GM23248 (cell line): ENCODE data around the gene DIPK1B. TPM values are rescaled to one million over a fixed set of nuclear protein-coding genes. Genes with fewer than 3 reads are reported as not detected.

Source experiments
- DNase-seq: peaks from one replicate; pipeline ENCODE4 v3.0.0-alpha.2; 2015
- H2AFZ ChIP-seq: fragments of 200-600 bp; sonication (generic); 2 replicates; pipeline ENCODE4 v1.6.1; 2016; ENCODE audit warnings: antibody characterized with exemption
- H3F3A ChIP-seq: fragments of 200-600 bp; sonication (generic); 2 replicates; pipeline ENCODE4 v1.6.1; 2016; ENCODE audit warnings: mild to moderate bottlenecking, antibody characterized with exemption, mixed run types; ENCODE audit not compliant: insufficient read depth
- H3K27ac ChIP-seq: fragments of 200-600 bp; sonication (generic); 2 replicates; pipeline ENCODE4 v1.5.1; 2016; ENCODE audit warnings: mild to moderate bottlenecking
- H3K27me3 ChIP-seq: fragments of 200-600 bp; sonication (generic); replicated peaks from 2 replicates; pipeline ENCODE4 v1.6.1; 2016; ENCODE audit warnings: mild to moderate bottlenecking; ENCODE audit not compliant: insufficient read depth
- H3K36me3 ChIP-seq: fragments of 200-600 bp; sonication (generic); 2 replicates; pipeline ENCODE4 v1.6.1; 2016; ENCODE audit warnings: low read depth, mild to moderate bottlenecking
- H3K4me1 ChIP-seq: fragments of 200-600 bp; sonication (generic); 2 replicates; pipeline ENCODE4 v1.6.1; 2016; ENCODE audit warnings: mild to moderate bottlenecking; ENCODE audit not compliant: insufficient read depth
- H3K4me2 ChIP-seq: fragments of 200-600 bp; sonication (generic); one replicate; pipeline ENCODE4 v1.6.1; 2016; ENCODE audit warnings: mild to moderate bottlenecking; ENCODE audit not compliant: unreplicated experiment
- H3K4me3 ChIP-seq: fragments of 200-600 bp; sonication (generic); 2 replicates; pipeline ENCODE4 v1.5.1; 2016; ENCODE audit warnings: mild to moderate bottlenecking
- H3K79me2 ChIP-seq: fragments of 200-600 bp; sonication (generic); 2 replicates; pipeline ENCODE4 v1.6.1; 2016; ENCODE audit warnings: mild to moderate bottlenecking; ENCODE audit not compliant: insufficient read depth
- H3K9ac ChIP-seq: fragments of 200-600 bp; sonication (generic); 2 replicates; pipeline ENCODE4 v1.6.1; 2016; ENCODE audit warnings: mild to moderate bottlenecking
- H3K9me2 ChIP-seq: fragments of 200-600 bp; sonication (generic); 2 replicates; pipeline ENCODE4 v1.6.1; 2016; ENCODE audit warnings: mixed run types, mild to moderate bottlenecking, moderate library complexity; ENCODE audit not compliant: insufficient read depth
- H3K9me3 ChIP-seq: fragments of 200-600 bp; sonication (generic); one replicate; pipeline ENCODE4 v1.6.1; 2017; ENCODE audit warnings: low read depth
- H4K20me1 ChIP-seq: fragments of 200-600 bp; sonication (generic); 2 replicates; pipeline ENCODE4 v1.6.0; 2016; ENCODE audit not compliant: insufficient read depth
- EZH2 ChIP-seq: fragments of 200-600 bp; sonication (generic); IDR thresholded peaks from 2 replicates; pipeline ENCODE4 v1.6.1; 2018; ENCODE audit warnings: antibody characterized with exemption, mild to moderate bottlenecking; ENCODE audit not compliant: insufficient read depth, poor library complexity, severe bottlenecking
- EZH2phosphoT487 ChIP-seq: fragments of 200-600 bp; sonication (generic); IDR thresholded peaks from 2 replicates; pipeline ENCODE4 v1.6.1; 2018; ENCODE audit warnings: antibody characterized with exemption, moderate library complexity, mild to moderate bottlenecking, low read depth; ENCODE audit not compliant: insufficient read depth
- WGBS, 2 experiments: methylation state at CpG; one replicate each; pipeline ENCODE4 v1.1.6; 2015 to 2017; ENCODE audit warnings: low lambda C conversion rate in 2 of 2, low coverage in 1 of 2; ENCODE audit errors: missing lambda C conversion rate in 2 of 2; 5-methylcytosine and 5-hydroxymethylcytosine counted together
- in situ Hi-C: fragments of 300-500 bp; cut with MboI; formaldehyde crosslinking; loops from 2 replicates; pipeline ENCODE4 v1.15.0; 2020
- polyA plus RNA-seq: library from polyadenylated mRNA; unstranded; fragments of >200 nt; fragmentation: Nextera tagmentation; extraction: Ambion mirVana; gene quantifications from 2 replicates; pipeline ENCODE4 v1.2.1, GENCODE V29; 2016
- total RNA-seq: library from RNA; depleted of rRNA; stranded (reverse); fragments of >200 nt; shearing (Covaris generic); gene quantifications from 2 replicates; pipeline ENCODE4 v1.2.3, GENCODE V29; 2014

The DIPK1B gene
- total and polyA plus RNA-seq, 2 experiments from 2014 or later = not detected

GRCh38 chr9:136696502-136696901 is 15.9 kb upstream of the DIPK1B start:
- no peaks in the 10 kb centered on the region for H3K4me1 ChIP-seq
- TF ChIP-seq EZH2 (no peak), EZH2phosphoT487 (no peak)
- no peaks in the 10 kb centered on the region for H3K27me3 ChIP-seq
- no peak overlapping the region for H3K27ac ChIP-seq
- H3K4me3 ChIP-seq = no peak overlapping the region
- H3K9ac ChIP-seq = no peak overlapping the region
- H3K9me3 ChIP-seq = no peaks in the 10 kb centered on the region
- WGBS, 2 experiments = 82 to 83% methylated on average over 8 to 9 of the region's 9 CpGs
- no peaks in the 10 kb centered on the region for H3K36me3 ChIP-seq
- no peak for DNase-seq
- H3K4me2 ChIP-seq = no peak overlapping the region
- H3F3A ChIP-seq = no peaks in the 10 kb centered on the region
- in situ Hi-C loops = no loop called here
- no peaks in the 10 kb centered on the region for H4K20me1 ChIP-seq
- H3K9me2 ChIP-seq = no peaks in the 10 kb centered on the region
- H2AFZ ChIP-seq = no peak overlapping the region
- no peaks in the 10 kb centered on the region for H3K79me2 ChIP-seq

- Histone ChIP-seq H3K27ac (no peak overlapping the region), H3K79me2 (no peaks in the 10 kb centered on the region), H3K9me3 (no peaks in the 10 kb centered on the region), H3K9me2 (no peaks in the 10 kb centered on the region), H3K4me3 (no peak overlapping the region), H3K27me3 (no peaks in the 10 kb centered on the region), H4K20me1 (no peaks in the 10 kb centered on the region), H3K36me3 (no peaks in the 10 kb centered on the region), H3K4me1 (no peaks in the 10 kb centered on the region), H3F3A (no peaks in the 10 kb centered on the region), H3K4me2 (no peak overlapping the region), H2AFZ (no peak overlapping the region), H3K9ac (no peak overlapping the region)
- DNase-seq = no peak
- TF ChIP-seq EZH2phosphoT487 (no peak), EZH2 (no peak)
- in situ Hi-C loops = no loop called here
- 61 to 64% methylated on average over 21 to 23 of the region's 23 CpGs for WGBS, 2 experiments
Observed at GRCh38 chr9:136697146-136697820, 15.1 kb upstream of the DIPK1B start.

GRCh38 chr9:136697821-136698526 is 14.4 kb upstream of the DIPK1B start:
- H3F3A ChIP-seq = no peaks in the 10 kb centered on the region
- H3K9ac ChIP-seq = no peak overlapping the region
- H3K4me1 ChIP-seq = no peaks in the 10 kb centered on the region
- no peak overlapping the region for H3K27ac ChIP-seq
- H3K9me3 ChIP-seq = no peaks in the 10 kb centered on the region
- no peak for TF ChIP-seq EZH2
- TF ChIP-seq EZH2phosphoT487 = no peak
- H4K20me1 ChIP-seq = no peaks in the 10 kb centered on the region
- DNase-seq = no peak
- WGBS, 2 experiments = 38 to 39% methylated on average over 19 to 20 of the region's 20 CpGs
- no peaks in the 10 kb centered on the region for H3K36me3 ChIP-seq
- in situ Hi-C loops = no loop called here
- H3K9me2 ChIP-seq = no peaks in the 10 kb centered on the region
- no peaks in the 10 kb centered on the region for H3K27me3 ChIP-seq
- H2AFZ ChIP-seq = no peak overlapping the region
- H3K79me2 ChIP-seq = no peaks in the 10 kb centered on the region
- H3K4me2 ChIP-seq = no peak overlapping the region
- H3K4me3 ChIP-seq = no peak overlapping the region

- DNase-seq = no peak
- TF ChIP-seq EZH2phosphoT487 (no peak), EZH2 (no peak)
- Histone ChIP-seq H3K27me3 (no peaks in the 10 kb centered on the region), H3K9me2 (no peaks in the 10 kb centered on the region), H3K4me2 (no peak overlapping the region), H3K27ac (no peak overlapping the region), H3K36me3 (no peaks in the 10 kb centered on the region), H4K20me1 (no peaks in the 10 kb centered on the region), H3K9me3 (no peaks in the 10 kb centered on the region), H3K4me3 (no peak overlapping the region), H3F3A (no peaks in the 10 kb centered on the region), H3K9ac (no peak overlapping the region), H2AFZ (no peak overlapping the region), H3K79me2 (no peaks in the 10 kb centered on the region), H3K4me1 (no peaks in the 10 kb centered on the region)
- WGBS, 2 experiments = 54% methylated on average over 11 of the region's 11 CpGs
- in situ Hi-C loops = no loop called here
Observed at GRCh38 chr9:136698635-136699246, 13.6 kb upstream of the DIPK1B start.
